22Rv1 (cell line): ENCODE measurements around the gene BRD9.
"Not testable (repeated sequence)": the region's sequence is repeated elsewhere in the genome, so short reads cannot be mapped to it uniquely, and the experiment has no call there.

Experiments
- ZFX ChIP-seq: fragments of 450-650 bp; IDR thresholded peaks from 2 replicates; pipeline ENCODE4 v1.6.1; 2017; ENCODE audit warnings: antibody characterized with exemption, borderline replicate concordance
- TF ChIP-seq, protein P1 (sequence below): fragments of 450-650 bp; IDR thresholded peaks from 2 replicates; pipeline ENCODE4 v1.5.1; 2017; ENCODE audit warnings: mild to moderate bottlenecking

DNA sequence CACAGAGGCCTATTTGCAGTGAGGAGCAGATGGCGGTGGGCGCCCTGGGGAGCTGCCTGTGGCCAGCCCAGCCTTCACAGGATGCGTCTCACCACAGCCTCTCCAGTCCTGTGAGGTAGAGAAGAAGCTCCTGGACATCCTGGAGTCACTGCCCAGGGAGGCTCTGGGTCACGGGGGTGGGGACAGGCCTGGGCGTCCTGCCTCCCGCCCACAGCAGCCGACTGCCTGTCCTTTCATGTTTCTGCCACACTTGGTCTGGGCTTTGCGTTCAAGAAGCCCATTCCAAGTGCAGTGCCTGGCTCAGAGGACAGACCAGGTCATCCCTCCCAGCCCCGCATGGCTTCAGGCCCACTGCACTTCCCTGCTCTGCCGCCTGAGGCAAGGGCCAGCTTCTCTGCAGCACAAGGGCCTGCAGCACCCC, 54.2 kb downstream of the BRD9 start:
- TF ChIP-seq, protein P1, sequence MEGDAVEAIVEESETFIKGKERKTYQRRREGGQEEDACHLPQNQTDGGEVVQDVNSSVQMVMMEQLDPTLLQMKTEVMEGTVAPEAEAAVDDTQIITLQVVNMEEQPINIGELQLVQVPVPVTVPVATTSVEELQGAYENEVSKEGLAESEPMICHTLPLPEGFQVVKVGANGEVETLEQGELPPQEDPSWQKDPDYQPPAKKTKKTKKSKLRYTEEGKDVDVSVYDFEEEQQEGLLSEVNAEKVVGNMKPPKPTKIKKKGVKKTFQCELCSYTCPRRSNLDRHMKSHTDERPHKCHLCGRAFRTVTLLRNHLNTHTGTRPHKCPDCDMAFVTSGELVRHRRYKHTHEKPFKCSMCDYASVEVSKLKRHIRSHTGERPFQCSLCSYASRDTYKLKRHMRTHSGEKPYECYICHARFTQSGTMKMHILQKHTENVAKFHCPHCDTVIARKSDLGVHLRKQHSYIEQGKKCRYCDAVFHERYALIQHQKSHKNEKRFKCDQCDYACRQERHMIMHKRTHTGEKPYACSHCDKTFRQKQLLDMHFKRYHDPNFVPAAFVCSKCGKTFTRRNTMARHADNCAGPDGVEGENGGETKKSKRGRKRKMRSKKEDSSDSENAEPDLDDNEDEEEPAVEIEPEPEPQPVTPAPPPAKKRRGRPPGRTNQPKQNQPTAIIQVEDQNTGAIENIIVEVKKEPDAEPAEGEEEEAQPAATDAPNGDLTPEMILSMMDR = not testable (repeated sequence)
- TF ChIP-seq ZFX = not testable (repeated sequence)
